HepG2 (cell line): ENCODE data around the gene SPAG6.

Experiments
- CTCF ChIP-seq: sonication (generic); formaldehyde crosslinking; IDR thresholded peaks from 2 replicates; pipeline ENCODE4 v1.5.0; 2020; ENCODE audit warnings: mild to moderate bottlenecking, missing genetic modification reagents, moderate library complexity
- EP300 ChIP-seq, 3 experiments: sonication (generic) in 1 of 3; formaldehyde crosslinking in 1 of 3; IDR thresholded peaks; 2 replicates each; pipeline versions ENCODE4 v1.5.1 to v1.6.1; 2011 to 2020; ENCODE audit warnings: low read depth in 2 of 3, low read length in 2 of 3, borderline replicate concordance in 1 of 3, improper control_type of control experiment in 1 of 3, mild to moderate bottlenecking in 1 of 3, missing genetic modification reagents in 1 of 3, moderate library complexity in 1 of 3
- MYNN ChIP-seq: sonication (generic); formaldehyde crosslinking; IDR thresholded peaks from 2 replicates; pipeline ENCODE4 v1.4.0; 2020; ENCODE audit warnings: mild to moderate bottlenecking, low read depth, missing genetic modification reagents
- PHF8 ChIP-seq: sonication (generic); formaldehyde crosslinking; IDR thresholded peaks from 2 replicates; pipeline ENCODE4 v1.5.0; 2020; ENCODE audit warnings: missing genetic modification reagents
- POLR2A ChIP-seq, 2 experiments: IDR thresholded peaks; 2 replicates each; pipeline ENCODE4 v1.6.1; 2011; ENCODE audit warnings: low read depth in 2 of 2, low read length in 2 of 2, mild to moderate bottlenecking in 1 of 2, moderate library complexity in 1 of 2; ENCODE audit not compliant: insufficient read depth in 1 of 2
- POLR2AphosphoS5 ChIP-seq: IDR thresholded peaks from 2 replicates; pipeline ENCODE4 v1.6.1; 2012; ENCODE audit warnings: low read depth, low read length
- TEAD2 ChIP-seq: sonication (generic); formaldehyde crosslinking; IDR thresholded peaks from 2 replicates; pipeline ENCODE4 v1.9.0; 2021; ENCODE audit warnings: missing genetic modification reagents
- ZBTB2 ChIP-seq: sonication (generic); formaldehyde crosslinking; IDR thresholded peaks from 2 replicates; pipeline ENCODE4 v1.8.0; 2022; ENCODE audit warnings: low read depth, missing genetic modification reagents
- ZFP1 ChIP-seq: IDR thresholded peaks from 2 replicates; pipeline ENCODE4 v1.6.1; 2016
- ZMYM2 ChIP-seq: sonication (generic); formaldehyde crosslinking; IDR thresholded peaks from 2 replicates; pipeline ENCODE4 v1.8.0; 2022; ENCODE audit warnings: mild to moderate bottlenecking, missing genetic modification reagents
- ZNF160 ChIP-seq: sonication (generic); formaldehyde crosslinking; IDR thresholded peaks from 2 replicates; pipeline ENCODE4 v1.8.0; 2022; ENCODE audit warnings: mild to moderate bottlenecking, inconsistent platforms, missing genetic modification reagents
- ZNF256 ChIP-seq: sonication (generic); formaldehyde crosslinking; conservative IDR thresholded peaks from 2 replicates; pipeline ENCODE4 v1.4.0; 2020; ENCODE audit warnings: missing genetic modification reagents
- ZNF292 ChIP-seq: sonication (generic); formaldehyde crosslinking; IDR thresholded peaks from 2 replicates; pipeline ENCODE4 v1.8.1; 2022; ENCODE audit warnings: mild to moderate bottlenecking, low read depth, missing genetic modification reagents, borderline replicate concordance
- ZNF580 ChIP-seq: IDR thresholded peaks from 2 replicates; pipeline ENCODE4 v1.6.1; 2016; ENCODE audit warnings: low read depth, borderline replicate concordance

GRCh38 chr10:22389856-22390589 lies 44.7 kb downstream of the SPAG6 start:
- TF ChIP-seq ZFP1 (CRISPR knock-in tag) (no peak), ZBTB2 (CRISPR knock-in tag) (no peak), ZNF160 (CRISPR knock-in tag) (no peak), ZNF292 (CRISPR knock-in tag) (no peak), POLR2A (IDR thresholded peaks at IDR 0.05; ENCODE audit: insufficient read depth in 1 of 2, low read depth in 2 of 2, low read length in 2 of 2) (no peak), EP300 (IDR thresholded peaks at IDR 0.05; ENCODE audit: low read depth in 2 of 2, low read length in 2 of 2) (no peak), EP300 (CRISPR knock-in tag; IDR thresholded peaks at IDR 0.05; ENCODE audit: borderline replicate concordance) (no peak), ZMYM2 (CRISPR knock-in tag) (no peak), ZNF580 (no peak), PHF8 (no peak), CTCF (CRISPR knock-in tag) (no peak), MYNN (CRISPR knock-in tag) (no peak), ZNF256 (CRISPR knock-in tag) (no peak), POLR2AphosphoS5 (no peak), TEAD2 (no peak)
